Ovary (tissue), 9 donors: ENCODE results near the gene BBS2. TPM values are rescaled to one million over a fixed set of nuclear protein-coding genes. Genes with fewer than 3 reads are reported as not detected.

Experiments used
- DNase-seq, 5 donors: peaks; one replicate each; pipeline ENCODE4 v3.0.0-alpha.2; 2019 to 2020
- H3K27ac ChIP-seq, 2 donors: fragments of 200-600 bp; one replicate each; pipeline versions ENCODE4 v1.5.1 to v1.8.0; 2019 to 2022
- H3K27me3 ChIP-seq: fragments of 200-600 bp; one replicate; pipeline ENCODE4 v1.8.0; 2022
- H3K36me3 ChIP-seq: fragments of 200-600 bp; sonication (generic); one replicate; pipeline ENCODE4 v1.5.1; 2019
- H3K4me1 ChIP-seq: one replicate; pipeline ENCODE4 v1.8.1; 2013; ENCODE audit warnings: mild to moderate bottlenecking, moderate library complexity; ENCODE audit not compliant: insufficient read depth
- H3K4me3 ChIP-seq: fragments of 200-600 bp; sonication (generic); one replicate; pipeline ENCODE4 v1.5.1; 2017
- H3K9me3 ChIP-seq, 2 donors: fragments of 200-600 bp in 1 of 2; sonication (generic) in 1 of 2; one replicate each; pipeline versions ENCODE4 v1.5.1 to v1.8.1; 2013 to 2019; ENCODE audit warnings: mild to moderate bottlenecking in 1 of 2, moderate library complexity in 1 of 2
- EP300 ChIP-seq: sonication (generic); formaldehyde crosslinking; IDR thresholded peaks from one replicate; pipeline ENCODE4 v1.6.1; 2017; ENCODE audit warnings: antibody characterized with exemption
- POLR2A ChIP-seq: fragments of 450-650 bp; IDR thresholded peaks from one replicate; pipeline ENCODE4 v1.6.1; 2017; ENCODE audit warnings: antibody characterized with exemption, mild to moderate bottlenecking, moderate library complexity
- WGBS, 3 donors: extraction: QIAGEN DNeasy Blood & Tissue Kit in 1 of 3; methylation state at CpG; one replicate each; pipeline versions ENCODE4 v1.1.5 to v1.1.7; 2013 to 2017; 5-methylcytosine and 5-hydroxymethylcytosine counted together
- intact Hi-C, 4 donors: fragments of 100-400 bp; cut with DNase I; formaldehyde crosslinking; loops; one replicate each; pipeline versions ENCODE4 v1.11.0 to v1.15.1; 2022 to 2023
- polyA plus RNA-seq, 2 donors: library from polyadenylated mRNA; stranded (reverse); fragments of 200-250 nt in 1 of 2; fragments of 350-450 nt in 1 of 2; fragmentation: Illumina TruSeq in 1 of 2; extraction: RNeasy Lipid Tissue Mini Kit (QIAGEN cat#74804) in 1 of 2; gene quantifications; one replicate each; pipeline ENCODE4 v1.2.3, GENCODE V29; 2013 to 2014
- total RNA-seq, 7 donors: library from RNA; depleted of rRNA in 2 of 7; stranded (reverse); fragments of >200 nt in 2 of 7; fragmentation: NEBNext Ultra II Directional in 3 of 7; extraction: Animal tissue kit (Norgen Biotek cat#: 25700) in 3 of 7; gene quantifications; one replicate each; pipeline versions ENCODE4 v1.1.0 to v1.2.4, GENCODE V29; 2016 to 2023
- TF ChIP-seq, protein P1 (sequence below), 3 donors: fragments of 450-650 bp in 2 of 3; fragments of 200-600 bp in 1 of 3; IDR thresholded peaks; one replicate each; pipeline versions ENCODE4 v1.5.1 to v1.8.0; 2016 to 2022; ENCODE audit warnings: antibody characterized with exemption in 3 of 3, mild to moderate bottlenecking in 1 of 3
- donor health status: DM: no; HTN: no; CAD: no; lungs with moderate emphysema.
- donor health status: DM: no; HTN: no; CAD: no.
- donor health status: Bipolar disorder and iron deficiency.
- donor health status: DM: yes; HTN: yes; CAD: no.
- donor health status: DM: no; HTN: no; CAD: no.
- donor health status: DM: yes; HTN: yes; CAD: no.

The BBS2 gene
- total and polyA plus RNA-seq, 9 donors = 47.9 to 86.2 (median 67.1) TPM

DNA sequence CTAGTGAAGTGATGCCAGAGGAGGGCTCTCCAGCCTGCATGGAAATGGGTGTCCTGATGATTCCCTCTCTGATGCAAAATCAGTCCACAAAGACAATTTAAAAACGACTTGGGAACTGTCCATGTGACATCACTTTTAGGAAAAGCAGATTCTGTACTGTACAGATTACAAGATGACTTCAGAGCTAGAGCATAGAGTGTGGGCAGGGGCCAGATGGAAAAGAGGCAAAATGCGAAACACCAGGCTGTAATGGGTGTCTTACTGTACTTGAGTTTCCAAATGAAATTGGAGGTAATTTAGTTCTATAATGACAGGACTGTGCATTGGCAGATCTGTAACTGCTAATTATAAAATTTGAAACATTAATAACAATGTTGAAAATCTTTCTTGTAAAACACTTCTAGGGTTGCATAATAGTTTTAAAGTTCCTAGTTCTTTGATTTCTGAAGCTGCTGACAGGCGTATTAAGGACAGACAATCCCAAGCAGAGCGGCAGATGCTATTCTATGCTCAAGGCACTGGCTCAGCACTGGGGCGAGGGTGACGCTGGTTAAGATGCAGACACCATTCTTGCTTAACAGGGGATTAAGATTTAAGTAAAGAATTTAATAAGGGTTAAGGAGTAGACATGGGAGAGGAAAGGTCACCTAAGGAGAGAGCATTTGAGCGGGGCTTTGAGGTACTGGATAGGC, 38.9 kb downstream of the BBS2 start:
- Histone ChIP-seq H3K9me3 (no peaks in the 10 kb centered on the region), H3K4me1 (no peaks in the 10 kb centered on the region), H3K36me3 (no peaks in the 10 kb centered on the region), H3K4me3 (no peak overlapping the region), H3K27ac (no peak overlapping the region), H3K27me3 (no peaks in the 10 kb centered on the region)
- WGBS, 3 donors = 85 to 87% (median 85%) methylated on average over 7 of the region's 7 CpGs
- no peak for DNase-seq
- TF ChIP-seq EP300 (no peak), POLR2A (no peak)
- TF ChIP-seq, protein P1, sequence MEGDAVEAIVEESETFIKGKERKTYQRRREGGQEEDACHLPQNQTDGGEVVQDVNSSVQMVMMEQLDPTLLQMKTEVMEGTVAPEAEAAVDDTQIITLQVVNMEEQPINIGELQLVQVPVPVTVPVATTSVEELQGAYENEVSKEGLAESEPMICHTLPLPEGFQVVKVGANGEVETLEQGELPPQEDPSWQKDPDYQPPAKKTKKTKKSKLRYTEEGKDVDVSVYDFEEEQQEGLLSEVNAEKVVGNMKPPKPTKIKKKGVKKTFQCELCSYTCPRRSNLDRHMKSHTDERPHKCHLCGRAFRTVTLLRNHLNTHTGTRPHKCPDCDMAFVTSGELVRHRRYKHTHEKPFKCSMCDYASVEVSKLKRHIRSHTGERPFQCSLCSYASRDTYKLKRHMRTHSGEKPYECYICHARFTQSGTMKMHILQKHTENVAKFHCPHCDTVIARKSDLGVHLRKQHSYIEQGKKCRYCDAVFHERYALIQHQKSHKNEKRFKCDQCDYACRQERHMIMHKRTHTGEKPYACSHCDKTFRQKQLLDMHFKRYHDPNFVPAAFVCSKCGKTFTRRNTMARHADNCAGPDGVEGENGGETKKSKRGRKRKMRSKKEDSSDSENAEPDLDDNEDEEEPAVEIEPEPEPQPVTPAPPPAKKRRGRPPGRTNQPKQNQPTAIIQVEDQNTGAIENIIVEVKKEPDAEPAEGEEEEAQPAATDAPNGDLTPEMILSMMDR (IDR thresholded peaks at IDR 0.05) = no peak
- intact Hi-C loops = no loop called here

GRCh38 chr16:56479469-56479868, 40.4 kb downstream of the BBS2 start:
- Histone ChIP-seq H3K4me3 (no peak overlapping the region), H3K27ac (no peak overlapping the region), H3K27me3 (no peaks in the 10 kb centered on the region), H3K9me3 (no peaks in the 10 kb centered on the region), H3K4me1 (no peaks in the 10 kb centered on the region), H3K36me3 (no peaks in the 10 kb centered on the region)
- no peak for DNase-seq
- intact Hi-C loops = no loop called here
- 88 to 93% (median 93%) methylated on average over 2 of the region's 2 CpGs for WGBS, 3 donors
- TF ChIP-seq POLR2A (no peak), EP300 (no peak)
- TF ChIP-seq, protein P1 (IDR thresholded peaks at IDR 0.05) = no peak

- no peak for TF ChIP-seq EP300
- TF ChIP-seq POLR2A = no peak
- TF ChIP-seq, protein P1 (IDR thresholded peaks at IDR 0.05) = no peak
- intact Hi-C loops = no loop called here
- WGBS, 3 donors = 75 to 76% (median 76%) methylated on average over 2 of the region's 2 CpGs
- no peak overlapping the region for H3K4me3 ChIP-seq
- DNase-seq = no peak
- H3K27ac ChIP-seq = no peak overlapping the region
- no peaks in the 10 kb centered on the region for H3K9me3 ChIP-seq
- no peaks in the 10 kb centered on the region for H3K27me3 ChIP-seq
- no peaks in the 10 kb centered on the region for H3K36me3 ChIP-seq
- H3K4me1 ChIP-seq = no peaks in the 10 kb centered on the region
Observed at GRCh38 chr16:56478281-56479049, 41.4 kb downstream of the BBS2 start.

- H3K27ac ChIP-seq = no peak overlapping the region
- no peak for TF ChIP-seq EP300
- TF ChIP-seq, protein P1 (IDR thresholded peaks at IDR 0.05) = no peak
- no peak for TF ChIP-seq POLR2A
- H3K9me3 ChIP-seq = no peaks in the 10 kb centered on the region
- no peak overlapping the region for H3K4me3 ChIP-seq
- intact Hi-C loops = no loop called here
- H3K4me1 ChIP-seq = no peaks in the 10 kb centered on the region
- WGBS, 3 donors = 79 to 89% (median 89%) methylated on average over 2 of the region's 2 CpGs
- DNase-seq = no peak
- H3K27me3 ChIP-seq = no peaks in the 10 kb centered on the region
- no peaks in the 10 kb centered on the region for H3K36me3 ChIP-seq
Observed at GRCh38 chr16:56477096-56477878, 42.5 kb downstream of the BBS2 start.
